SHP77 (cell line): ENCODE results near the gene EDIL3.
"Not testable (repeated sequence)": the region's sequence is repeated elsewhere in the genome, so short reads cannot be mapped to it uniquely, and the experiment has no call there.

Source experiments
- DNase-seq, 2 experiments: peaks; one replicate each; lab custom pipeline; 2025; lab: John Stamatoyannopoulos, UW

Gene EDIL3

GRCh38 chr5:84378420-84378819 lies 6.3 kb downstream of the EDIL3 start:
- no peak for DNase-seq

- DNase-seq, result no peak
These were observed 8.3 kb downstream of the EDIL3 start for GRCh38 chr5:84376346-84376745.

GRCh38 chr5:84374568-84374967 lies 10.1 kb downstream of the EDIL3 start:
- DNase-seq, result no peak

GRCh38 chr5:84373506-84373905 lies 11.2 kb downstream of the EDIL3 start:
- no peak for DNase-seq

- DNase-seq, result no peak
These were observed 12.5 kb downstream of the EDIL3 start for GRCh38 chr5:84372066-84372695.

GRCh38 chr5:84370176-84370575 lies 14.5 kb downstream of the EDIL3 start:
- DNase-seq, result no peak

- DNase-seq, result no peak
These were observed 20.6 kb downstream of the EDIL3 start for GRCh38 chr5:84364043-84364442.

GRCh38 chr5:84362061-84362720 lies 22.5 kb downstream of the EDIL3 start:
- DNase-seq, result no peak

GRCh38 chr5:84361572-84361971 lies 23.1 kb downstream of the EDIL3 start:
- DNase-seq, result no peak

- DNase-seq, result no peak
These were observed 24.6 kb downstream of the EDIL3 start for GRCh38 chr5:84360056-84360455.

- DNase-seq, result no peak
These were observed 30.6 kb downstream of the EDIL3 start for GRCh38 chr5:84354101-84354500.

GRCh38 chr5:84344788-84345187 lies 39.9 kb downstream of the EDIL3 start:
- DNase-seq, result no peak

- DNase-seq, result no peak
These were observed 41.5 kb downstream of the EDIL3 start for GRCh38 chr5:84343171-84343570.

- no peak for DNase-seq
These were observed 52.6 kb downstream of the EDIL3 start for GRCh38 chr5:84332106-84332505.

- no peak for DNase-seq
These were observed 57.1 kb downstream of the EDIL3 start for GRCh38 chr5:84327591-84327990.

GRCh38 chr5:84322646-84323045 lies 62.0 kb downstream of the EDIL3 start:
- no peak for DNase-seq

GRCh38 chr5:84317826-84318225 lies 66.9 kb downstream of the EDIL3 start:
- not testable (repeated sequence) for DNase-seq

GRCh38 chr5:84312280-84312679 lies 72.4 kb downstream of the EDIL3 start:
- DNase-seq, result not testable (repeated sequence)

GRCh38 chr5:84309850-84310249 lies 74.8 kb downstream of the EDIL3 start:
- DNase-seq, result not testable (repeated sequence)

GRCh38 chr5:84306601-84307000 lies 78.1 kb downstream of the EDIL3 start:
- DNase-seq, result no peak

- DNase-seq, result no peak
These were observed 80.1 kb downstream of the EDIL3 start for GRCh38 chr5:84304599-84304998.

GRCh38 chr5:84303315-84303714 lies 81.4 kb downstream of the EDIL3 start:
- DNase-seq, result no peak

- DNase-seq, result no peak
These were observed 83.1 kb downstream of the EDIL3 start for GRCh38 chr5:84301535-84301934.

GRCh38 chr5:84299959-84300358 lies 84.7 kb downstream of the EDIL3 start:
- DNase-seq, result no peak
